LNCaP clone FGC (cell line): ENCODE measurements around the gene CD164L2.

ENCODE experiments used
- DNase-seq: peaks from one replicate; pipeline ENCODE4 v3.0.0-alpha.2; 2011; ENCODE audit warnings: low read depth
- H3K4me3 ChIP-seq: 2 replicates; pipeline ENCODE4 v1.5.1; 2011; ENCODE audit warnings: mild to moderate bottlenecking, low read depth, low read length, control low read depth
- CTCF ChIP-seq: IDR thresholded peaks from 2 replicates; pipeline ENCODE4 v1.5.1; 2012; ENCODE audit warnings: mild to moderate bottlenecking; ENCODE audit not compliant: control insufficient read depth, insufficient read depth; ENCODE audit errors: extremely low read depth

CD164L2 gene

GRCh38 chr1:27374362-27375086 is 8.6 kb downstream of the CD164L2 start, which contains the start of gene FCN3:
TSS of gene FCN3 (minus strand) at chr1:27374824. CDS start at chr1:27374818, 6 bp downstream.
- no peak for TF ChIP-seq CTCF
- H3K4me3 ChIP-seq = no peak within 1 kb of the TSS
- DNase-seq = no peak

DNA sequence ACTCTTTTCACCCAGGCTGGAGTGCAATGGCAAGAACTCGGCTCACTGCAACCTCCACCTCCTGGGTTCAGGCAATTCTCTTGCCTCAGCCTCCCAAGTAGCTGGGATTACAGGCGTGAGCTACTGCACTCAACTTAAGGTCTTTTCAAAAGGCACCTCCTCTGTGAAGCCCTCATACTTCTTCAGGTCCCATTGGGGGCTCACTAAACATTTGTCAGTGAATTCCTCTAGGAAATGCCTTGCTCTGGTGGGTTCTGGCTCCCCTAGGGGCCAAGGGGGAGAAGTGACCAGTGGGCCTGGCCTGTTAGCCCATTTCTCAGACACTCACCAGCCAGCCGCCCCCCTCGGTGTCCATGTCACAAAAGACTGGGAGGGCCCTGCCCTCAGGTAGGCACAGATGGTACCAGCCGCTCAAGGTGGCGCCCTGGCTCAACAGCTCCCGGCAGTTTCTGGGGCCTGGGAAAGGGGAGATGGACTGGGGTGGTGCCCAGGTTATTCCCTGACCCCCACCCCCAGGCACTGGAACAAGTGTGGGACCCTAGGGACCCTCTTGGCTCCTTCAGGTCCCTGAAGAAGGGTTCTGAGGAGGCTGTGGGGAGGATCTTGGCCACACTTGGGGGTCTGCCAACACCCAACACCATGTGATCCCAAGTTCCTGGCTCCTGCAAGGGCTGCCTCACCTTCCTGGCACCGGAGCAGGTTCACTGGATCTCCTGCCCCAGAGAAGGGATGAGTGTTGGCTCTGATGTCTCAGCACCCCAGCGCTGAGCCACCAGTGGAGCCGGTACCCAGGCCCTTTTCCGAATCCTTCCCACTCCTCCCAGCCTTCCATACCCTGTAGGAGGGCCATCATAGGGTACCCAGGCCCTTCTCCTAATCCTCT is 10.1 kb downstream of the CD164L2 start:
- no peak for DNase-seq

DNA sequence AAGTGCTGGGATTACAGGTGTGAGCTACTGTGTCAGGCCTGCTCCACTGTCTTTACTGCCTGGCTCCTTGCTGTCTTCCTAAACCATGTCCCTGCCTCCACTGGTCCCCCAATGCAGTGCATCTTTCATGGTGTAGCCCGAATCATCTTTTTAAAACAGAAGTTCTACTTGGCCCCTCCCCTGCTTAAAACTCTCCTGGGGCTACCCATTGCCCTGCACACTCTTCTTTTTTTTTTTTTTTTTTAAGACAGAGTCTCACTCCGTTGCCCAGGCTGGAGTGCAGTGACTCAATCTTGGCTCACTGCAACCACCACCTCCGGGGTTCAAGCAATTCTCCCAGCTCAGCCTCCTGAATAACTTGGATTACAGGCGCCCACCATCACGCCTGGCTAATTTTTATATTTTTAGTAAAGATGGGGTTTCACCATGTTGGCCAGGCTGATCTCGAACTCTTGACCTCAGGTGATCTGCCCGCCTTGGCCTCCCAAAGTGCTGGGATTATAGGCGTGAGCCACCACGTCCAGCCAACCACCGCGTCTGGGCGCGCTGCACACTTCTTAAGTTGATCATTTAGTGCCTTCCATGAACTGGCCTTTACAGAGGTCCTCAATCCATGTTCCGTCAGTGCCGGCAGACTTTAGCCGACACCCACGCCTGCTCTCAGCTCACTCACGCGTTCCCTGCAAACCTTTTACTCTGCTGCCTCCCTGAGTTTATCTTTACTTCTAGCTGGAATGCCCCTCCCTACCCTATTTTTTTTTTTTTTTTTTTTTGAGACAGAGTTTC is 10.9 kb downstream of the CD164L2 start:
- no peak for TF ChIP-seq CTCF
- DNase-seq = no peak
- no peak overlapping the region for H3K4me3 ChIP-seq

More for the DNA sequence above, 10.1 kb downstream of the CD164L2 start:
- peak; percentile 7; the same call in 1 of the 2 replicates for TF ChIP-seq CTCF
- H3K4me3 ChIP-seq = no peak overlapping the region

DNA sequence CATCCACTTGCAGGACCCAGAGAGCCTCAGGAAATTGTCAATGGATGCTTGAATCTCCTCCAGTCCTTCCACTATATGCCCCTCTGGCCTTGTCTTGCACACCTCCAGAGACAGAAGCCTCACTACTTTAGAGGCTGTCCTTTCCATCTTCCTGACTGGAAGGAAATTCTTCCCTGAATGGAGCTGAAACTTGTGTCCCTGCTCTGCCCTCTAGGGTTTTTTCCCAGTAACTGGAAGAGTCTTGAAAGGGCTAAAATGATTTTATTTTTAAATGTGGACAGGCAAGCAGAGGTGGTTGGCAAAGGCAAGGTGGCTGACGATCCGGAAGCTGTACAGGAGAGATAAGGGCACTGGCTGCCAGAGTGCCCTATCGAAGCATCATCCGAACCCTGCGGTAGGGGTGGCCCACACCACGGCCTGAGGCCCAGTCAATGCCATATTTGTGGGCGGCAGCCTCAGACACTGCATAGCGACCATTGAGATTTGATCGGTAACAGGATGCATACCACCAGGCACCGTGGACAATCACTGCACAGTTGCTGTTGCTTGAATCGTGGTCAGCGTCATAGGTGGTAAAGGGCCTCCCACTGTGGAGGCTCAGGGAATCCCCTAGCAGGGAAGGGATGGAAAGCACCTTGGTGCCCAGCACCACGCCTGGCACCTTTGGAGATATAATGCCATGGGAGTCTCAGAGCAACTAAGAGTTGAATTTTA is 14.1 kb downstream of the CD164L2 start:
- H3K4me3 ChIP-seq = no peak overlapping the region
- no peak for DNase-seq
- no peak for TF ChIP-seq CTCF

- H3K4me3 ChIP-seq = peak overlapping the region; percentile 56
These were observed 15.9 kb downstream of the CD164L2 start for GRCh38 chr1:27367160-27367650.

More at GRCh38 chr1:27367160-27367650, 15.9 kb downstream of the CD164L2 start:
- no peak for DNase-seq
- no peak for TF ChIP-seq CTCF
